ENCODE data around the gene SDR42E2.
"Not testable (repeated sequence)": the region's sequence is repeated elsewhere in the genome, so short reads cannot be mapped to it uniquely, and the experiment has no call there.

Gene SDR42E2

GRCh38 chr16:22216191-22216831 lies 54.0 kb downstream of the SDR42E2 start:
- no peak for DNase-seq

- DNase-seq, result not testable (repeated sequence)
These were observed 54.5 kb downstream of the SDR42E2 start for GRCh38 chr16:22216832-22217225.

- DNase-seq, result no peak
These were observed 55.8 kb downstream of the SDR42E2 start for GRCh38 chr16:22217890-22218730.

- DNase-seq, result no peak
These were observed 57.2 kb downstream of the SDR42E2 start for GRCh38 chr16:22219389-22220068.

- DNase-seq, result no peak
These were observed 57.7 kb downstream of the SDR42E2 start for GRCh38 chr16:22220069-22220440.

GRCh38 chr16:22220714-22221113 lies 58.4 kb downstream of the SDR42E2 start:
- no peak for DNase-seq

GRCh38 chr16:22222006-22222405 lies 59.7 kb downstream of the SDR42E2 start:
- no peak for DNase-seq

GRCh38 chr16:22222998-22223397 lies 60.7 kb downstream of the SDR42E2 start:
- no peak for DNase-seq

- no peak for DNase-seq
These were observed 62.8 kb downstream of the SDR42E2 start for GRCh38 chr16:22225060-22225459.

- DNase-seq, result no peak
These were observed 67.6 kb downstream of the SDR42E2 start for GRCh38 chr16:22229889-22230288.

- no peak for DNase-seq
These were observed 70.2 kb downstream of the SDR42E2 start for GRCh38 chr16:22232277-22233036.

GRCh38 chr16:22233037-22233372 lies 70.7 kb downstream of the SDR42E2 start:
- DNase-seq, result no peak

- DNase-seq, result no peak
These were observed 73.8 kb downstream of the SDR42E2 start for GRCh38 chr16:22235839-22236745.

- DNase-seq, result no peak
These were observed 77.0 kb downstream of the SDR42E2 start for GRCh38 chr16:22239131-22239805.

- no peak for DNase-seq
These were observed 77.9 kb downstream of the SDR42E2 start for GRCh38 chr16:22240023-22240710.
